Ovary (tissue), 9 donors: ENCODE results near the gene SLC25A36. TPM values are rescaled to one million over a fixed set of nuclear protein-coding genes. Genes with fewer than 3 reads are reported as not detected.

Experiments
- DNase-seq, 5 donors: peaks; one replicate each; pipeline ENCODE4 v3.0.0-alpha.2; 2019 to 2020
- H3K27ac ChIP-seq, 2 donors: fragments of 200-600 bp; one replicate each; pipeline versions ENCODE4 v1.5.1 to v1.8.0; 2019 to 2022
- H3K27me3 ChIP-seq: fragments of 200-600 bp; one replicate; pipeline ENCODE4 v1.8.0; 2022
- H3K36me3 ChIP-seq: fragments of 200-600 bp; sonication (generic); one replicate; pipeline ENCODE4 v1.5.1; 2019
- H3K4me1 ChIP-seq: one replicate; pipeline ENCODE4 v1.8.1; 2013; ENCODE audit warnings: mild to moderate bottlenecking, moderate library complexity; ENCODE audit not compliant: insufficient read depth
- H3K4me3 ChIP-seq: fragments of 200-600 bp; sonication (generic); one replicate; pipeline ENCODE4 v1.5.1; 2017
- H3K9me3 ChIP-seq, 2 donors: fragments of 200-600 bp in 1 of 2; sonication (generic) in 1 of 2; one replicate each; pipeline versions ENCODE4 v1.5.1 to v1.8.1; 2013 to 2019; ENCODE audit warnings: mild to moderate bottlenecking in 1 of 2, moderate library complexity in 1 of 2
- EP300 ChIP-seq: sonication (generic); formaldehyde crosslinking; IDR thresholded peaks from one replicate; pipeline ENCODE4 v1.6.1; 2017; ENCODE audit warnings: antibody characterized with exemption
- POLR2A ChIP-seq: fragments of 450-650 bp; IDR thresholded peaks from one replicate; pipeline ENCODE4 v1.6.1; 2017; ENCODE audit warnings: antibody characterized with exemption, mild to moderate bottlenecking, moderate library complexity
- WGBS, 3 donors: extraction: QIAGEN DNeasy Blood & Tissue Kit in 1 of 3; methylation state at CpG; one replicate each; pipeline versions ENCODE4 v1.1.5 to v1.1.7; 2013 to 2017; 5-methylcytosine and 5-hydroxymethylcytosine counted together
- intact Hi-C, 4 donors: fragments of 100-400 bp; cut with DNase I; formaldehyde crosslinking; loops; one replicate each; pipeline versions ENCODE4 v1.11.0 to v1.15.1; 2022 to 2023
- polyA plus RNA-seq, 2 donors: library from polyadenylated mRNA; stranded (reverse); fragments of 200-250 nt in 1 of 2; fragments of 350-450 nt in 1 of 2; fragmentation: Illumina TruSeq in 1 of 2; extraction: RNeasy Lipid Tissue Mini Kit (QIAGEN cat#74804) in 1 of 2; gene quantifications; one replicate each; pipeline ENCODE4 v1.2.3, GENCODE V29; 2013 to 2014
- total RNA-seq, 7 donors: library from RNA; depleted of rRNA in 2 of 7; stranded (reverse); fragments of >200 nt in 2 of 7; fragmentation: NEBNext Ultra II Directional in 3 of 7; extraction: Animal tissue kit (Norgen Biotek cat#: 25700) in 3 of 7; gene quantifications; one replicate each; pipeline versions ENCODE4 v1.1.0 to v1.2.4, GENCODE V29; 2016 to 2023
- TF ChIP-seq, protein P1 (sequence below), 3 donors: fragments of 450-650 bp in 2 of 3; fragments of 200-600 bp in 1 of 3; IDR thresholded peaks; one replicate each; pipeline versions ENCODE4 v1.5.1 to v1.8.0; 2016 to 2022; ENCODE audit warnings: antibody characterized with exemption in 3 of 3, mild to moderate bottlenecking in 1 of 3
- donor health status: DM: no; HTN: no; CAD: no; lungs with moderate emphysema.
- donor health status: DM: no; HTN: no; CAD: no.
- donor health status: Bipolar disorder and iron deficiency.
- donor health status: DM: yes; HTN: yes; CAD: no.
- donor health status: DM: no; HTN: no; CAD: no.
- donor health status: DM: yes; HTN: yes; CAD: no.

Gene SLC25A36
- total and polyA plus RNA-seq, 9 donors, result 34.7 to 99.3 (median 76.4) TPM

DNA sequence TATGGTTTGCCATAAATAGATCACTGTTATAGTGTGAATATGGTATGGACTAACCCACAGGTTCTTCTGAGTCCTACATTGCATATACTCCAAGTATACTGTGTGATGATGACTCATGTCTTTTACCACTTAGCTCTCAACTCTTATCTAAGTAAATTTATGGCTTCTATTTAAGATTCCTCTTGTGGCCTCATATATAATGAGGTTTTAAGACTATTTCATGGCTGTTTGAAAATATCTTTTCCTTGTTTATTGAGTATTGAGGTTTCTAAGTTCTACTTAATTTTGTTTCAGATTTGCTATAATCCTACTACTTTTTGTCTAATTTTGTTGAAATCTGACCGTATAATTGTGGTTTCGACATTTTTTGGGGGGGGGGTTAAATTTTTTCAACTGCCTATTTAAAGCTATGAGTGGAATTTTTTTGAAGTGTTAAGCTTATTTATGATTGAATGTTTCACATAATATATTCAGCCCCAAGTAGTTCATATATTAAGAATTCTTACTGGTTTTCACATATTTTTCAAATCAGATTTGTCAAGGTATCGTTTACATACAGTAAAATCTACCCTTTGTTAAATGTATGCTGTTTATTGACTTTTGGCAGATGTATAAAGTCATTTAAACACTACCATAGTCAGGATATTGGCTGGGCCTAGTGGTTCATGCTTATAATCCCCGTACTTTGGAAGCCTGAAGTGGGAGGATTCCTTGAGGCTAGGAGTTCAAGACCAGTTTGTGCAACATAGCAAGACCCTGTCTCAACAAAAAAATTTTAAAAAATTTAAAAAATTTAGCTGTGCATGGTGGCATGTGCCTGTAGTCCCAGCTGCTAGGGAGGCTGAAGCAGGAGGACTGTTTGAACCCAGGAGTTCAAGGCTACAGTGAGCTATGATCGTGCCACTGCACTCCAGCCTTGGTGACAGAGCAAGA is 11.7 kb downstream of the SLC25A36 start:
- no peaks in the 10 kb centered on the region for H3K27me3 ChIP-seq
- no peak overlapping the region for H3K4me3 ChIP-seq
- TF ChIP-seq EP300, result no peak
- TF ChIP-seq, protein P1, sequence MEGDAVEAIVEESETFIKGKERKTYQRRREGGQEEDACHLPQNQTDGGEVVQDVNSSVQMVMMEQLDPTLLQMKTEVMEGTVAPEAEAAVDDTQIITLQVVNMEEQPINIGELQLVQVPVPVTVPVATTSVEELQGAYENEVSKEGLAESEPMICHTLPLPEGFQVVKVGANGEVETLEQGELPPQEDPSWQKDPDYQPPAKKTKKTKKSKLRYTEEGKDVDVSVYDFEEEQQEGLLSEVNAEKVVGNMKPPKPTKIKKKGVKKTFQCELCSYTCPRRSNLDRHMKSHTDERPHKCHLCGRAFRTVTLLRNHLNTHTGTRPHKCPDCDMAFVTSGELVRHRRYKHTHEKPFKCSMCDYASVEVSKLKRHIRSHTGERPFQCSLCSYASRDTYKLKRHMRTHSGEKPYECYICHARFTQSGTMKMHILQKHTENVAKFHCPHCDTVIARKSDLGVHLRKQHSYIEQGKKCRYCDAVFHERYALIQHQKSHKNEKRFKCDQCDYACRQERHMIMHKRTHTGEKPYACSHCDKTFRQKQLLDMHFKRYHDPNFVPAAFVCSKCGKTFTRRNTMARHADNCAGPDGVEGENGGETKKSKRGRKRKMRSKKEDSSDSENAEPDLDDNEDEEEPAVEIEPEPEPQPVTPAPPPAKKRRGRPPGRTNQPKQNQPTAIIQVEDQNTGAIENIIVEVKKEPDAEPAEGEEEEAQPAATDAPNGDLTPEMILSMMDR (IDR thresholded peaks at IDR 0.05), result no peak
- no peak for TF ChIP-seq POLR2A
- intact Hi-C loops, result no loop called here
- WGBS, 3 donors, result 80 to 84% (median 80%) methylated on average over 5 of the region's 5 CpGs
- H3K9me3 ChIP-seq, result no peaks in the 10 kb centered on the region
- H3K27ac ChIP-seq, result no peak overlapping the region
- no peaks in the 10 kb centered on the region for H3K36me3 ChIP-seq
- peaks cover 6% of the 10 kb centered on the region for H3K4me1 ChIP-seq
- no peak for DNase-seq

DNA sequence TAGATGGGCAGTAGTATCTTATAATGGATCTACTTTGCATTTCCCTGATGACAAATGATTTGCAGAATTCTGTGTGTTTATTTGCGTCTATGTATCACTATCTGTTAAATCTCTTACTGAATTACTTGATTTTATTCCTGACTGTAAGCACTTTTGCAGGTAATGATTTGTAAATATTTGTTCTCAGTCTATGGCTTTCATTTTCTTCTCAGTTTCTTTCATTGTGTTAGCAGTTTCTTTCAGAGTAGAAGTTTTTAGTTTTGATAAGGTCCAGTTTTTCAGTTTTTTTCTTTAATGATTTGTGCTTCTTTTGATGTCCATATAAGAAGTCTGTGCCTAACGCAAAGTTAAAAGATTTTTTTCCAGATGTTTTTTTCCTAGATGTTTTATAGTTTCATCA is 12.9 kb downstream of the SLC25A36 start:
- Histone ChIP-seq H3K27me3 (no peaks in the 10 kb centered on the region), H3K27ac (no peak overlapping the region), H3K4me3 (no peak overlapping the region), H3K36me3 (no peaks in the 10 kb centered on the region), H3K9me3 (no peaks in the 10 kb centered on the region), H3K4me1 (peaks cover 6% of the 10 kb centered on the region)
- intact Hi-C loops, result no loop called here
- TF ChIP-seq POLR2A (no peak), EP300 (no peak)
- TF ChIP-seq, protein P1 (IDR thresholded peaks at IDR 0.05), result no peak
- 88 to 93% (median 90%) methylated on average over 2 of the region's 2 CpGs for WGBS, 3 donors
- no peak for DNase-seq

DNA sequence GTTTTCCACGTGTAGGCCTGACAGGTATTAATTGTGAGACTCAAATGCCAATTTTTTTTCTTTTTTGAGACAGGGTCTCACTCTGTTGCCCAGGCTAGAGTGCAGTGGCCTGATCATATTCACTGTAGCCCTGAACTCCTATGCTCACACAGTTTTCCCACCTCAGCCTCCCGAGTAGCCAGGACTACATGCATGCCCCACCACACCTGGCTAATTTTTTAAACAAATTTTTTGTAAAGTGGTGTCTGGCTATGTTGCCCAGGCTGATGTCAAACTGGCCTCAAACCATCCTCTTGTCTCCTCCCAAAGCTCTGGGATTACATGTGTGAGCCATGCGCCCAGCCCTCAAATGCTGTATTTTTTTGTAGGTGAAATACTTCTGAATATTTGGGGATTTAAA is 14.0 kb downstream of the SLC25A36 start:
- no peaks in the 10 kb centered on the region for H3K9me3 ChIP-seq
- peaks cover 6% of the 10 kb centered on the region for H3K4me1 ChIP-seq
- no peak overlapping the region for H3K4me3 ChIP-seq
- no peaks in the 10 kb centered on the region for H3K27me3 ChIP-seq
- no peak for TF ChIP-seq EP300
- TF ChIP-seq POLR2A, result no peak
- TF ChIP-seq, protein P1 (IDR thresholded peaks at IDR 0.05), result no peak
- H3K27ac ChIP-seq, result no peak overlapping the region
- DNase-seq, result no peak
- 81 to 90% (median 83%) methylated on average over 3 of the region's 3 CpGs for WGBS, 3 donors
- intact Hi-C loops, result no loop called here
- H3K36me3 ChIP-seq, result no peaks in the 10 kb centered on the region

- Histone ChIP-seq H3K27me3 (no peaks in the 10 kb centered on the region), H3K4me1 (peaks cover 3% of the 10 kb centered on the region), H3K36me3 (no peaks in the 10 kb centered on the region), H3K9me3 (no peaks in the 10 kb centered on the region), H3K4me3 (no peak overlapping the region), H3K27ac (no peak overlapping the region)
- intact Hi-C loops, result no loop called here
- 66 to 84% (median 72%) methylated on average over 5 of the region's 5 CpGs for WGBS, 3 donors
- DNase-seq, result no peak
- no peak for TF ChIP-seq POLR2A
- TF ChIP-seq EP300, result no peak
These were observed 14.6 kb downstream of the SLC25A36 start for GRCh38 chr3:140956058-140956835.
